Measurements from ENCODE around the gene NAV3.

NAV3 gene

DNA sequence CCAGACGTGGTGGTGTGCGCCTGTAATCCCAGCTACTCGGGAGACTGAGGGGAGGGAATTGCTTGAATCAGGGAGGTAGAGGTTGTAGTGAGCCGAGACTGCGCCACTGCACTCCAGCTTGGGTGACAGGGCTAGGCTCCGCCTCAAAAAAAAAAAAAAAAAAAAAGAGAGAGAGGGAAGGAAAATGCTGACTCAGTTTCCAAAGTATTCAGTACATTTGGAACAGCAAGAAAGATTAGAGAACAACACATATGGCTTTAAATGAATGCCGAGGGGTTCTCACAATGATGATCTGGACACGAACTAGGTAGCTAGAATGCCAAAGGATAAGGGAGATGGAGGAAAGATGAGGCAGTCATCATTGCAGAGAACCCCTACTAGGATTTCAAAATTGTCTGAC lies 97.4 kb downstream of the NAV3 start:
- no peak for DNase-seq

DNA sequence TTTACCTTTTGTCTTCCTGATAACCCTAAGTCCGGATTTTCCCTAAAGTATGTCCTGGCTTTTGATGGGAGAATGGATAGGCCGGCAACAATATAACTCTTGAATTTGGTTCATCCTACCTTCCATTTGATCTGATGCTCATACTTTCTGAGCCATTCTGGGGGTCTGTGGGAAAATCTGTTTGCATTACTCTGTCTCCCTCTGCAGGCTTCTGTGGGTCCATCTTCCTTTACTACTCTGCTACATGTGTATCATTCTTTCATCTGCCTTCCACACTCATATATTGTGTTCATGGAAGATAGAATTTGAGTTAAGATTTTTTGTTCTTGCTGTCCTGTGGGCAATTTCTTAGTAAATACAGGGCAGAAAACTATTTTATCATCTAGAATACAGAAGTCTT lies 101.5 kb downstream of the NAV3 start:
- DNase-seq: no peak

DNA sequence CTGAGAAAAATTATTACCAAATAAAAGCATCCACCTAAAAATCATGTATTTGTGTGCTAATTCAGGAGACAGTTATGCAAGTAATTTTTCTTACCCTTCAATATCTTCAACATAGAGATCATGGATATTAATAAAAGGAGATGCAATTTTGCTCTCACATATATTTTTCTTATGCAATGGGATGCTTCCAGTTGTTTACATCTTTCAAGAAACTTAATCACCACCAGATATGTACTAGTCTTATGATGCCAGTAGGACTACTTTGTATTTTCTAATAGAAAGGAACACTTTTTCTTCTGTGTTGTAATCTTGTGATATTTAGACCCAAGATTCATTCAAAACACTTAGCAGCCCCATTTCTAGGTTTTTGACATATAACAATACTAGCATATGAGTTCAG lies 107.6 kb downstream of the NAV3 start:
- DNase-seq: no peak

DNA sequence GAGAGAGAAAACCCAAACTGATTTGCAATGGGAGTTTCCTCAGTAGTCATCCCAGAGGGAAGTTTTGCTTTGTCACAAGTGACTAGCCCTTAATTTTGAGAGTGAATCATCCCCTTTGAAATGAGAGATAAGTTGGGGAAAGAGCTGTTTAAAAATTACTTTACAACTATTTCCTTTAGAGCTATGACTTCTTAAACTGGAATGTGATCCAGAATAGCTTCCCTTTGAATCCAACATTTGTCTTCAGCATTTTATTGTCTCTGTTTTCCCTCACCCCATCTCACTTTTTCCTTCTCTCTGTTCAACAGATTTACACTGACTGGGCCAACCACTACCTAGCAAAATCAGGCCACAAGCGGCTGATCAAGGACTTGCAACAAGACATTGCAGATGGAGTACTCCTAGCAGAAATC lies 109.3 kb downstream of the NAV3 start:
- DNase-seq: no peak

DNA sequence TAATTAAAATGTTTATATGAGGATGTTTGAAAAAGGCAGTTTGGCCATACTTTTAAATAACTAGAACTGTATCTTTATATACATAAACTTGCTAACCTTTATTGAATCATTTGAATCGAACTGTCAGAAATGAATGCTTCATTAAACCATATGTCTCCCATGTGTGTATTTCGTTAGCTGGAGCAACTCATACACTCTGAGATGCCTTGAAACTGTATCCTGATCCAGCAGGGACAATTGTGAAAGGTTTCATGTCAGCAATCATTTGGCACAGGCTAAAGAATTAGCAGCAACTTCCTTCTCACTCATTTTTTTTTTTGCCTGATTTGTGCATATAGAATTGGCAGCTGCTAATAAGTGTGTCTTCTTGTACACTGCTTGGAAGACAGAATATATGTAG lies 109.9 kb downstream of the NAV3 start:
- DNase-seq: no peak

DNA sequence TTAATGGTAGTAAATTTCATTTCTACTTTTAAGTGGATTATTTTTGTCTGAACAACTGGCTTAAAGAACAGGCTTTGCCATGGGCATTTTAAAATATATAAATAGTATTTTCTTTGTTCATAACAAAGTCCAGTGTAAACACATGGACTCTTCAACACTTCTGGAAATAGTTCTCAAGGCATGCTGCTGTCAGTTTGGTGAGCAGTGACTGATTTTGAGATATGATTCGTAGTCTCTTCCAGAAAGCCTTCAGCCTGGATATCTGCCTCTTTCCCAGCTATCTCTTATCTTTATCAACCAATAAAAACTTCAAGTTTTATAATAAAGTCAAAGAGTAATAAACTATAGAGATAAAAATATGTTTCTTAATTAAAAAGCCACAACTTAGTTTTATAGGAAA lies 110.7 kb downstream of the NAV3 start:
- DNase-seq: no peak

DNA sequence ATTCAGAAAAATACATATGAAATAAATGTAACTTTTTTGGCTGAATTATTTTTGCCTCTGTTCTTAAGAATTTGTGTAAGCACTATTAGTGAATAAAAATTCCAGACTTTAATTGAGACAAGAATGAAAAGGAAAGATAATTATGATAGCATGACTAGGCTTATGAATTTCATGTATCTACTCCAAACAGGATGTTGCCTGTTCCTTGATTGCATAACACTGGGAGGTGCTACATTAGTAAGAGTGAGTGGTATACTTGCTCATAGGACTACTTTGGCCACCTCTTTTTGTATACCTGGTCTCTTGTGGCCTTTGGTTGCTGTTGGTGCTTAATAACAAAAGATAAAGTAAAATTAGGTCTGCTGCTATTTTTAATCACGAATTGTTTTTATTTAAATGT lies 112.8 kb downstream of the NAV3 start:
- no peak for DNase-seq

DNA sequence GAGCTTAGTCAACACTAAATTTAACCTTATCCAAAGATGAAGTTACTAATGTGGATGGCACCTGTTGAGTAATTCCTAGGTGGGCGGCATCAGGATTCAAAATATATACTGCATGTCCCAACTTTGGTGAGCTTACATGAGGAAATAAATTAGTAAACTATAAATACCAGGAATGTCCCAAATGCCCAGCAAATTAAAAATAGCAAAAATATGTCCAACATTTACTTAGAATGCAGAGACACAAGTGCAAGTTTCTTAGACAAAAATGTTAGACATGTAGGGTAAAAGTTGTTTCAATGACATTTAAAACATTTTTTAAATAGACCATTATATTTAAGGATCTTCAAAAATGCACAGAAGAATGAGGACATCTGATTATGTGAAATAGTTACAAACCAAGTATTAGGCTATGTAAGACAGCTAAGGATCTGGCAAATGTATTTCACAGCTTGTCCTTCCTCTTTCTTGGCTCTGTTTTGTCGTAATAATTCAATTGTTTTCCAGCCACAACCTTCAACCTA lies 115.9 kb downstream of the NAV3 start:
- no peak for DNase-seq

DNA sequence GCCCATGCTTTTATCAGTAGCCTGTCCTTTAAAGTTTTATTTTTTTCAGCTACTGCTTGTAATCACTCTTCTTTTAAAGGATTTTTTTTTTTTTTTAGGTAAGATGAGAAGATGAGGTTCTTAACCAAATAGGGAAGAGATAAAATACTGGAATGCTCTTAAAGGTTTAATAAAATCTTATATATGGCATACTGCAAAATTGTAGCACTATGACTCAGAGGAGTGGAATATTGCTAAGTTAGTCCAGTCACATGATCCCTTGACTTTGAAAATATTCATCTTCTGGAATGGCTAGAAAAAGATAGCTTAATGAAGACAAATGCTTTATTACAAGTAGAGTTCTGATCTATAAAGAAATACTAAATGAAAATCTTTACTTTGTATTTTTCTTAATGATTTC lies 116.6 kb downstream of the NAV3 start:
- no peak for DNase-seq

DNA sequence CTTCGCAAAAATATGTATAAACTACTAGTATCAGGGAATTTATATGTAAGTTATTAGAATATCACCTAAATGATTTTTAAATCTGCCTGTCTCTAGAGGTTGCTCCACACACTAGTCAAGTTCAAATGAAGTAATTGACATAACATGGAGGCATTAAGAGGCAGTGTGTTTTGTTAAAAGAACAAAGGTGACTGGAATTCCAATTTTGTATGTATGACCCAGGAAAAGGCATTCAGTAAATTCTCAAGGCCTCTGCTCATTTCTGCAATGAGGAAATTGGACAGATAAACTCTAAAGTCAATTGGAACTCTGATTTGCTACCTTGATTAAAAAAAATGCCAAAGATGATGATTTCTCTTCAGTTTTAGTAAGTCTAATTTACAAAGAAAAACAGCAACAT lies 117.1 kb downstream of the NAV3 start:
- DNase-seq: no peak

DNA sequence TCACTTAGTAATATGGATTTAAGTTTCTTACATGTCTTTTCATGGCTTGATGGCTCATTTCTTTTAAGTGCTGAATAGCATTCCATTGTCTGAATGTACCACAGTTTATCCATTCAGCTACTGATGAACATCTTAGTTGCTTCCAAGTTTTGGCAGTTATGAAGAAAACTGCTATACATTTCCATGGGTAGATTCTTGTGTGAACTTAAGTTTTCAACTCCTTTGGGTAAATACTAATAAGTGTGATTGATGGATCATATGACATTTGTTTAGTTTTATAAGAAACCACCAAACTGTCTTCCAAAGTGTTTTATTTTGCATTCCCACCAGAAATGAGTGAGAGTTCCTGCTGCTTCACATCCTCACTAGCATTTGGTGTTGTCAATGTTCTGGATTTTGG lies 119.2 kb downstream of the NAV3 start:
- no peak for DNase-seq

DNA sequence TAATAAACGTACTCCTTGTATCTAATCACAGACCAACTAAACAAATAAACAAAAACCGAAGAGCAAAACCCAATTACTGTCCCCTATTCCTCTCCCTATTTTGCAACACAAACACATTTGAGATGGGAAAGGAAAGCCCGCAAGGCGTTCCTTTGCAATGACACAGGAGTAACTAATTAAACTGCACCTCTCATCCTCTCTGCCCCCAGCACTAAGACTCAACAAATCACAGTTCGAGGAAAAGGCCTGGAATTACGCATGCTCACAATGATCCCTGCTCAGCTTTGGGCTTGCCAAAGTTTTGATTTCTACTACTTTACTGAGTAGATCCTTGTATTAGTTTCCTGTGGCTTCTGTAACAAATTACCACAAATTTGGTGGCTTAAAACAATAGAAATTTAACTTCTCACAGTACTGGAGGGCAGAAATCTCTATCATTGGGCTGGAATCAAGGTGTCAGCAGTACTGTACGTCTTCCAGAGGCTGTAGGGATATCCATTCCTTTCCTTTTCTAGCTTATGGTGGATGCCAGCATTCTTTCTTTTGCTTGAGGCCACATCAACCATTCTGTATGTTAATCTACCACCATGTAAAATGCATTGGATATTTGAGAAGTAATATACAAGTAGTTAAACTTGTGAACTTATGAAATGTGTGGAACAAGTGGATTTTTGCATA lies 123.0 kb downstream of the NAV3 start:
- no peak for DNase-seq

DNA sequence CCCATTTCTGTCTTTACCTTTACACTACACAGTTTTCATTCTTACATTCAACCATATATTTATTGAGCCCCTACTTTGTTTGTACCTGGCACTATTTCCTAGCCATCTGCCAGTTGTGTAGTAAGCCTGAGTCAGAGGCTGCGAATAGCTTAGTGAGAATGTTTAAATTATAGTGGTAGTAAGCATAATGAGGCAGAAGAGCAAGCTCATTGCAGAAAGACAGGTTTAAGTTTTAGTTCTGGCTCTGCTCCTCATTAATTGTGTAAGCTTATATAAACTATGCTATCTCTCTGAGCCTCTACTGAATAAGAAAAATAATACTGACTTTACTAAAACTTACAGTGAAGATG lies 123.5 kb downstream of the NAV3 start:
- no peak for DNase-seq

DNA sequence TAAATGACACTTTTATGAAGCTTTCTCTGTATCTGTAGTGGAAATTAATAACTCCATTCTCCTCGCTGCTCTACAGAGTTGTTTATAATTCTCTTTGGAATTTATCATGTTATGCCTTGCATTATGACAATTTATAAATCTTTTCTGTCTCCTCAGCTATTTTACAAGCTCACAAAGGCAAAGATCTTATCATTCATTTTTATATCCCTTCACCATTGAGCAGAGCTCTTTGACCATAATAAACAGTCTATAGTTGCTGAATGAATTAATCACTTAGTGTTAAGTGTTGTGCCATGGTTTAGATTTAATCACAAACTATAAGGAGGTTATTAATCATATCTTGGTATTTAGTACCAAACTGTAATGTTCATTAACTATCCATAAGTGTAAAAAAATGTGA lies 126.4 kb downstream of the NAV3 start:
- DNase-seq: no peak

DNA sequence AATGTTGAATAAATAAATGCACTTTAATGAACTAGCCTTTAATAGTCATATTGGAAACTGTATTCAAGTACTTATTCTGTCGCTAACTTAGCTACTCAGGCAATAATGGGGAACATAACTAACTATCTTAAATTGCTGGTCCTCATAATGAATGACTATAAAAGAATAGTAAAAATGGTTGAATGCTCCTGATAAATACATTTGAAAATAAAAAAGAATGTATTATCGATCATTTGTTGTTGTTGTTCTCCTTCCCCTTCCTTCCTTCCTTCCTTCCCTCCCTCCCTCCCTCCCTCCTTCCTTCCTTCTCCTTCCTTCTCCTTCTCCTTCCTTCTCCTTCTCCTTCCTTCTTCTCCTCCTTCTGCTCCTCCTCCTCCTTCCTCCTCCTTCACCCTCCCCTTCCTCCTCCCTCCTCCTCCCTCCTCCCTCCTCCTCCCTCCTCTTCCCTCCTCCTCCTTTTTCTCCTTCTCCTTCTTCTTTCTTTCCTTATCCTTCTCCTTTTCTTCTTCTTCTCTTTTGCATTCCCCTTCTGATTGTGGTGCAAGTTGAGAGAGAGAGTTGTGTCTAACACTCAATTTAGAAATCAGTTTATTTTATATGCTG lies 133.0 kb downstream of the NAV3 start:
- DNase-seq: no peak

DNA sequence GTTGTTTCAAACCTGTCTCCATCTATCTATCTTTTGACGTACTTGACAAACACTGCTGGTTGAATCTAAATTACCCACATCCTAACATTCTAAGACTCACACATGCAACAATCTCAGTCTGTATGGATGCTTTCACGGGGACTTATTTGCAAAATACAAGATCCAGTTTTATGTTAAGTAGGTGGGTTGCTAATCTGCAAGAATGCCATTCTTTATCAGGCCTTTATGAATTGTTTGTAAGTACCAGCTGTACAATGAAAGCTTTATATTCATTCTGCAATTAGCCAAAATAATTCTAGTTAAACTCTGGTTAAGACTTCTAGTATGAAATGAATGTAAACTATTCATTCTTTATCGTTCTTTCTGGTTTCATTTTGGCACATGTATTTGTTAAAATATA lies 135.1 kb downstream of the NAV3 start:
- no peak for DNase-seq

DNA sequence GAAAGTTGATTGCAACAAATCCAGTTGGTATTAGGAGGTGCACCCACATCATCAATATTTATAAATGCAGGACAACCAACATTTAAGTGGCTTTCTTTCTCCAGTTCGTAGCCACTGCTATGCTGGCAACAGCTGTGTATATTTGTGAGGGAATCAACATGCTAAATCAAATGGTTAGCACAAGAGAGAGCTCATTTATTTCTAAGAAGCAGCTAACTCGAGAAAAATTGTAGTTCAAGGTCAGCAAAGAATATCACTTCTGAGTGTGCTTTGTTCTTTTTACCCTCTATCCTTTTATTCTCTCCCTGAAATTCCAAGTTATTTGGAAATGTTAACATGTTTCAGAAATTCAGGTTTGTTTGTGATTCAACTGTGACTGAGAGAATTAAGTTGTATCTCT lies 137.3 kb downstream of the NAV3 start:
- DNase-seq: no peak

DNA sequence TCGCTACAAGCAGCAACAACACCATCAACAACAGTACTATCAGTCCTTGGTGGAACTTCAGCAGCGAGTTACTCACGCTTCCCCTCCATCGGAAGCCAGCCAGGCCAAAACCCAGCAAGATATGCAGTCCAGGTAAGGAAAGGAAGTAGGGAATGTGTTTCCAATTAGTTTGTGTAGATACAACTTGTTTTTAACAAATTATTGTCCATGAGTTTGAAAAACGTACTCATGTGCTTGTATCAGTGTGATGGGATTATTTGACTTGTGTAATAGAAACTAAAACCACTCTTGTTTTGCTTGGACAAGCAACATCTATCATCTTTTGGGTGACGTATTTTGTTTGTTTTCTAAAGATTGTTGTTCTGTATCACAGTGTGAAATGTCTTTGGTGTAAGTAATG lies 137.9 kb downstream of the NAV3 start:
- DNase-seq: no peak

DNA sequence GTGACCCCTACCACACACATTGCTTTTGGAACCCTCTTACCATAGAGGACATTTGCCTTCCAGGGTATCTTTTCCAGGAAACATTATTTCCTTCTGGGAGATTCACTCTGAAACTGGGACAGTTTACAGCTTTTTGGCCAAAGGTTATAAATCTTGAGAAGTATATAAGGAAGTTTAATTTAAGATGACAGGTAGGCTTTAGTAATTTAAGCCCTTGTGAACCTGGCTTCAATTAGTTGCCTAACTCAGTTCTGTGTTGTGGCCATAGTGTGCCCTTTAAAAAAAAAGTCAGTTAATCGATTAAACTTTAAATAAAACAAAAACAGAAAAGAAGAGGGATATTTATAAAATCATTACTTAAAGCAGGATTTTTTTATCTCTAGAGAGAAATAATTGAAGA lies 142.9 kb downstream of the NAV3 start:
- no peak for DNase-seq

DNA sequence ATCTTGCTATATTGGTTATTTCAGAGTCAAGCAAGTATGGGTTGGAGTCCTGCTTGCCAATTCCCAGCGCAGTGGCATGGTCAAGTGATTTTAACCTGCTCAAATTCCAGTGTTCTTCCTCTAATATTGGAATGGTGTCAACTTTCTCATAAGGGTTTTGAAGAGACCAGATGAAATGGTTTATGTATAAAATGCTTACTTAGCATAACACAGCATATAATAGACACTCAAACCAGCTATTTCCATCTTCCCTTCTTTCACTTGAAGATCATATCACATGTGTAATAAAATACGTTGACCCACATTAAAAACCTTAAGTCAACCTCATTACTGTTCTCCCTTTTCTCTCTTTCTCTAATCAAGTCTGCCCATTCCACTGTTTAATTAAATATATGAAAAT lies 144.0 kb downstream of the NAV3 start:
- DNase-seq: no peak

DNA sequence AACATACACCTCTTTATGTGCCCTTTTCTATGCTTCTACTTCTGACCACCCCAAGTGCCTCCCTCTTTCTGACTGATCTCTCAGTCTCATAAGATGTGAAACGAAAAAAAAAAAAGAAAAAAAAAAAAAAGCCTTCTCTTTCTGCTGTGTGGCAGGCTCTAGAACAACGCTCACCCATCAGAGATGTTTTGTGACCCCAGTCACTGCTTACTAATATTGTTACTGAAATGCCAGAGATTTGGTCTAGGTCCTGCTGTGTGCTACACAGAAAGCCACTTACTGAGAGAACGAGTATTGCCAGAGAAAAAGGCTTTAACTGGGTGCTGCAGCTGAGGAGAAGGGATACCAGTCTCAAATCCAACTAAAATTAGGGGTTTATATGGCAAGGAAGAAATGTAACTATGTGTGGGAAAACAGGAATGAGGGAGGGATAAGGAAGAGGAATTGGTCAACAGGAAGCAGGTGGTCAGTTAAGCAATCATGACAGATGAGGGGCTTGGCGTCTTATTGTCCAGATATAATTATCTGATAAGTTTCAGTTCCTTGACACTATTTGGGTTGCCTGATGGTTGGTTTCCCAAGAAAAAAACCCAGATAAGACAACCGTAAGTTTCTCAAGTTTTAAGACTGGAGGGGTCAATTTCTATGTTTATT lies 149.0 kb downstream of the NAV3 start:
- no peak for DNase-seq

DNA sequence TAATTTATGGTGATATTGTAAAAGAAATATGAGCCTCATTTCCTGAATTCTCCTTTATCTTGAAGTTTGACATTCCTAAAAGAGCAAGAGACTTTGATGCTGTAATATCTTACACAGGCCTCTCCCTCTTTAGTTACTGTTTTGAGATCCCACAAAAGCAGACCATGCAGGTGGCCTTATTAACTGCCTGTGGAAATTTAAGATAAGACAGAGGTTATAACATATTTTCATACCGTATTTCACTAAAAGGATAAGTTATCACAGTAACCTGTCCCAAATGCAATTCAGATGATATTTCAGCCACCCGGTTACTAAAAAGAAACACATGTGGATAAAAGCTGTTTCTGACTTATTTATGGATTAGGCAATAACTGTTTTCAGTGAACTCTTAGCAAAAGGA lies 150.1 kb downstream of the NAV3 start:
- DNase-seq: no peak

DNA sequence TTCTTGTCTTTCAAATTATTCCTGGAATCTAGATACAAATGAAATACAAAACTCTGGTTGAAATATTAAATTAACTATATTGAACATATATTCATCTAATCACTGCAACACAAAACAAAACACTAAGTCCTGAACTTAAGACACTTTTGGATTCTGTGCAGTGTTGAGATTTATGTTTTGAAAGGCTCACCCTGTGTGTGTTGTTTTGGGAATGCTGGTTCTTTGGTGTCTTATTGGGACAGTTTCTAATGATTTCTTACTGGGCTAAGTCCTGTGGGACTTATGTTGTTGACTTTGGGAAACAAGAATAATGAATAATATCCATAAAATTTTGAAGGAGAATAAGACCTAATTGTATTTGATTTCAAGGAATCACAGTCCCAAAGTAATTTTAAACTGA lies 153.2 kb downstream of the NAV3 start:
- no peak for DNase-seq

DNA sequence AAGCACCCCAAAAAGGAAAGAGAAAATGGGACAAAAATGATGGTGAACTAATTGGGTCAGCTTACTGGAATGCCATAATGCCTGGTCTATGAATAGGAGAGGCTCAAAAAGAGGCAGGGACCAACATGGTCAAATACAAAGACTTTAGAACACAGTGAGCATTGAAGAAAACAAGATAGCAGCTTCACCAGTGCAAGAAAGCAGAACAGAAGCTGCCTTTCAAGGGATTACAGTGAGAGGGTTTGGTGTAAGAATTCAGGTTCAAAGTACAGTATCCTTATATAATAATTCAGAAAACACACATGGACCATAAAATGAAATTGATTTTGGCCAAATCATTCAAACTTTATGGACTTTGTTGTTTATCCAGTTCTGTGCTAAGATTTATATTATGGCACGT lies 162.1 kb downstream of the NAV3 start:
- no peak for DNase-seq

DNA sequence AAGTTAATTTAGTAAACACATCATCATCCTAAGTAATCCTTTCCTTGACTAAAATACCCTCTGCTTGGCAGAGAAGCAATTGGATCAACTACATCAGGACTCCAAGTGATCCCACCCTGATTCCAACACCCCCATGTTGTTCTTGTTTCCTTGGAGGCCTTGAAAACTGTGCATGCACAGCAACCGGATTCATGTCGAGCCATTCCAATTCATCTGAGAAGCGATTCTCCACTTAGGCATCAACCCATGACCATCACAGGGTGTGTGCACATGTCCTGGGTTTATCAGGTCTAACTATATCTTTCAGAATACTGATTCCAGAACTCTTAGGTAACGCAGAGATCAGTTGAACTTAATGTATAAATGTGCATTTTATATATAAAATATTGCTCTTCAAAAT lies 163.0 kb downstream of the NAV3 start:
- DNase-seq: no peak
